Mesendoderm (in vitro differentiated cells): ENCODE data around the gene SRGAP1.

Experiments
- DNase-seq: peaks from one replicate; pipeline ENCODE4 v3.0.0; 2013
- H2AK5ac ChIP-seq: 2 replicates; pipeline ENCODE4 v1.6.1; 2013; ENCODE audit warnings: low read length, inconsistent platforms
- H2BK120ac ChIP-seq: 2 replicates; pipeline ENCODE4 v1.6.1; 2013; ENCODE audit warnings: low read depth, mild to moderate bottlenecking, low read length, moderate library complexity, mixed read lengths
- H2BK15ac ChIP-seq: replicated peaks from 2 replicates; pipeline ENCODE4 v1.6.1; 2013; ENCODE audit warnings: low read depth, mild to moderate bottlenecking, moderate library complexity
- H2BK5ac ChIP-seq: 2 replicates; pipeline ENCODE4 v1.6.1; 2013; ENCODE audit warnings: low read length, inconsistent platforms
- H3K18ac ChIP-seq: 2 replicates; pipeline ENCODE4 v1.6.1; 2013; ENCODE audit warnings: mild to moderate bottlenecking, low read length, mixed read lengths
- H3K23ac ChIP-seq: one replicate; pipeline ENCODE4 v1.6.1; 2013; ENCODE audit warnings: low read length
- H3K27ac ChIP-seq: 2 replicates; pipeline ENCODE4 v1.5.1; 2013; ENCODE audit warnings: low read depth, mild to moderate bottlenecking, inconsistent platforms, low read length, moderate library complexity
- H3K27me3 ChIP-seq: 2 replicates; pipeline ENCODE4 v1.6.1; 2013; ENCODE audit warnings: low read length, control low read depth, mild to moderate bottlenecking, inconsistent platforms; ENCODE audit not compliant: insufficient read depth, poor library complexity
- H3K36me3 ChIP-seq: 2 replicates; pipeline ENCODE4 v1.6.1; 2013; ENCODE audit warnings: low read length, inconsistent platforms; ENCODE audit not compliant: control insufficient read depth, insufficient read depth
- H3K4ac ChIP-seq: one replicate; pipeline ENCODE4 v1.6.1; 2013; ENCODE audit warnings: low read depth, mild to moderate bottlenecking, low read length, moderate library complexity
- H3K4me1 ChIP-seq: 2 replicates; pipeline ENCODE4 v1.6.1; 2013; ENCODE audit warnings: low read depth, low read length, inconsistent platforms; ENCODE audit not compliant: control insufficient read depth
- H3K4me2 ChIP-seq: 2 replicates; pipeline ENCODE4 v1.6.1; 2013; ENCODE audit warnings: low read length
- H3K4me3 ChIP-seq: 2 replicates; pipeline ENCODE4 v1.5.1; 2013; ENCODE audit warnings: mild to moderate bottlenecking, low read length
- H3K56ac ChIP-seq: one replicate; pipeline ENCODE4 v1.6.1; 2013; ENCODE audit warnings: low read length
- H3K79me1 ChIP-seq: 2 replicates; pipeline ENCODE4 v1.6.1; 2013; ENCODE audit warnings: low read length, inconsistent platforms
- H3K79me2 ChIP-seq: 2 replicates; pipeline ENCODE4 v1.6.1; 2013; ENCODE audit warnings: mild to moderate bottlenecking, low read length; ENCODE audit not compliant: control insufficient read depth, insufficient read depth
- H3K9ac ChIP-seq: 2 replicates; pipeline ENCODE4 v1.6.1; 2013; ENCODE audit warnings: low read length, inconsistent platforms
- H4K5ac ChIP-seq: one replicate; pipeline ENCODE4 v1.6.1; 2013; ENCODE audit warnings: low read length
- H4K8ac ChIP-seq: one replicate; pipeline ENCODE4 v1.6.1; 2013; ENCODE audit warnings: low read depth, mild to moderate bottlenecking, control low read depth, low read length, moderate library complexity
- WGBS: extraction: QIAGEN DNeasy Blood & Tissue Kit; methylation state at CpG from one replicate; pipeline ENCODE4 v1.1.7; 2013; ENCODE audit warnings: low lambda C conversion rate, missing lambda C conversion rate; ENCODE audit not compliant: insufficient coverage; ENCODE audit errors: extremely low coverage; 5-methylcytosine and 5-hydroxymethylcytosine counted together

SRGAP1 gene

DNA sequence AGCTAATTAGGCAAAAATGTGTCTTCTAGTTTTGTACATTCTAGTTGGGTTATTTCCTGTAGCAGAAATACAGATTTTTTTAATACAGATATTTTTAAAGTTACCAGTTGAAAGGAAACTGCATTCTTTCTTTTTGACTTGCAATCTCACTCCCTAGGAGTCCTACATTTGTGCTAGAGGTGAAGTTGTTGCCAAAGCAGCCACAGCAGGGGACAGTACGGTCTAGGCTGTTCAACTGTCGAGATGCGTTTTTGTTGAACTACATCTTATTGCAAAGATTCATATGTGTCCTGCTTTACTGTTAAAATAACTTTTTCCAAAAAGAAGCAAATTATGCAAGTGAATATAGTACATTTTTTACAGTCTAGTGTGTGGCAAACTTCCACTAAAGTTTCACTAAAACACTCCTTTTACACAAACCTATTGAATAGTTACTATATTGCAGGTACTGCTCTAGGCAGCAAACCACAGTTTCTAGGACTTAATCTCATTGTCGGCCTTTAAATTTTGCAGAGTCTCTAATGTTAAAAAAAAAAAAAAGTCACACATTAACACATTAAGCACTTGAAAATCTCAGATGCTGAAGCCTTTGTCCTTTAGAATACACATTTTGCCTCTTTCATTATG lies 30.2 kb upstream of the SRGAP1 start:
- H3K79me2 ChIP-seq = no peaks in the 10 kb centered on the region
- H2AK5ac ChIP-seq = no peak overlapping the region
- H3K79me1 ChIP-seq = no peaks in the 10 kb centered on the region
- WGBS = no CpG with 5 or more reads among the region's 4 CpGs
- DNase-seq = no peak
- no peak overlapping the region for H3K4ac ChIP-seq
- no peak overlapping the region for H3K23ac ChIP-seq
- no peak overlapping the region for H3K4me3 ChIP-seq
- no peaks in the 10 kb centered on the region for H3K36me3 ChIP-seq
- no peaks in the 10 kb centered on the region for H3K4me1 ChIP-seq
- no peak overlapping the region for H3K9ac ChIP-seq
- H4K8ac ChIP-seq = no peak overlapping the region
- no peaks in the 10 kb centered on the region for H3K27me3 ChIP-seq
- H3K27ac ChIP-seq = no peak overlapping the region
- no peak overlapping the region for H3K56ac ChIP-seq
- no peak overlapping the region for H4K5ac ChIP-seq
- no peak overlapping the region for H2BK15ac ChIP-seq
- H3K18ac ChIP-seq = no peak overlapping the region
- H2BK120ac ChIP-seq = no peak overlapping the region
- no peak overlapping the region for H2BK5ac ChIP-seq
- no peak overlapping the region for H3K4me2 ChIP-seq

DNA sequence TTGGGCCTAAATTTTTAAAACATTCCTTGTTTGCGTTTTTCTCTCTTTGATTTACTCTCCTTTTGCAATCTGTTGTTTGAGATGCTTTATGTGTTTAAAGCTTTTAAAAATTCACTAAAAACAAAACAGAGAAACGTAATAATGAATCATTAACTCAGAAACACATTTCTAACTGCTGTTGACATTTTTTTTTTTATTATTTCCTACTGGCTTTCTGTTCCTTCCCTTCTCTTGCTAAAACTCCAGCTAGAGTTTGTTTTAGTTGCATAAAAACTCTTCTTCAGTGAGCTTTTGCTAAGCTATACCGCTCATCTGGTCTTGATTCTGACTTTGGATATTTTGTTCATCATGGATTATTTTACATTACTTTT lies 29.0 kb upstream of the SRGAP1 start:
- H3K9ac ChIP-seq = no peak overlapping the region
- H3K27ac ChIP-seq = no peak overlapping the region
- H2AK5ac ChIP-seq = no peak overlapping the region
- H3K79me1 ChIP-seq = no peaks in the 10 kb centered on the region
- H3K79me2 ChIP-seq = no peaks in the 10 kb centered on the region
- no peak overlapping the region for H3K4me3 ChIP-seq
- H2BK15ac ChIP-seq = no peak overlapping the region
- no peak overlapping the region for H3K4me2 ChIP-seq
- no peak overlapping the region for H2BK120ac ChIP-seq
- no peaks in the 10 kb centered on the region for H3K27me3 ChIP-seq
- no peak overlapping the region for H2BK5ac ChIP-seq
- no peak overlapping the region for H3K56ac ChIP-seq
- H4K5ac ChIP-seq = no peak overlapping the region
- no peaks in the 10 kb centered on the region for H3K4me1 ChIP-seq
- no peaks in the 10 kb centered on the region for H3K36me3 ChIP-seq
- no peak overlapping the region for H3K4ac ChIP-seq
- no peak overlapping the region for H3K23ac ChIP-seq
- no peak for DNase-seq
- no peak overlapping the region for H3K18ac ChIP-seq
- no peak overlapping the region for H4K8ac ChIP-seq
- no CpG with 5 or more reads among the region's 3 CpGs for WGBS

DNA sequence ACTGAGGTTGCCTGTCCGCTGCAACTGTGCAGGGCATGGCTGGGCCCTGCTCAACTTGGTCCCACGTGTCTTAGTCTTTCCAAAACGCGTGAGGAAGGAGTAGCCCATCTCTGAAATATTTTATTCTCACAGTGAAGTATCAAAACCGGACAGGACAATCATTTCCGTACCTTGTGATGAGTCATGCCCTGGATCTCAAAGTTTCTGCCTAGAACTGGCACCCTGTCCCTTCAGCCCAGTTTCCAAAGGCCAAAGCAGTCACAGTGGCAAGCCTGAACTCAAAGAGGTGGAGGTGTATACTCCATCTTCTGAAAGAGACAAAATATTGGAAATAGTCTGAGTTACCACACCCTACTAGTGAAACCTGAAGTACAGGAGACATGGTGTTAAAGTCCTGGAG lies 28.5 kb upstream of the SRGAP1 start:
- no peaks in the 10 kb centered on the region for H3K79me1 ChIP-seq
- no peaks in the 10 kb centered on the region for H3K4me1 ChIP-seq
- H3K18ac ChIP-seq = no peak overlapping the region
- H3K9ac ChIP-seq = no peak overlapping the region
- no peak overlapping the region for H2BK15ac ChIP-seq
- no peak overlapping the region for H3K4me2 ChIP-seq
- no peak overlapping the region for H2BK5ac ChIP-seq
- no peak overlapping the region for H4K8ac ChIP-seq
- H3K36me3 ChIP-seq = no peaks in the 10 kb centered on the region
- no peak overlapping the region for H3K4me3 ChIP-seq
- no peak overlapping the region for H4K5ac ChIP-seq
- H2BK120ac ChIP-seq = no peak overlapping the region
- no CpG with 5 or more reads among the region's 6 CpGs for WGBS
- no peaks in the 10 kb centered on the region for H3K79me2 ChIP-seq
- no peak for DNase-seq
- no peak overlapping the region for H3K27ac ChIP-seq
- no peak overlapping the region for H2AK5ac ChIP-seq
- no peak overlapping the region for H3K56ac ChIP-seq
- H3K23ac ChIP-seq = no peak overlapping the region
- no peaks in the 10 kb centered on the region for H3K27me3 ChIP-seq
- no peak overlapping the region for H3K4ac ChIP-seq

DNA sequence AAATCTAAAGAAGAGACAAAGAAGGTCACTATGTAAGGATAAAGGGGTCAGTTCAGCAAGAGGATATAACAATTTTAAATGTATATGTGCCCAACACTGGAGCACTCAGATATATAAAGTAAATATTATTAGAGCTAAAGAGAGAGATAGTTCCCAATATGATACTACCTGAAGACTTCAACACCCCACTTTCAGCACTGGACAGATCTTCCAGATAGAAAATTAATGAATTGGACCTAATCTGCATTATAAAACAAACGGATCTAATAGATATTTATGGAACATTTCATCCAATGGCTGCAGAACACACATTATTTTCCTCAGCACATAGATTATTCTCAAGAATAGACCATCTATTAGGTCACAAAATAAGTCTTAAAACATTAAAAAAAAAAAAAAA lies 24.1 kb upstream of the SRGAP1 start:
- no peak overlapping the region for H3K23ac ChIP-seq
- no peak for DNase-seq
- H2AK5ac ChIP-seq = no peak overlapping the region
- H3K27ac ChIP-seq = no peak overlapping the region
- H4K5ac ChIP-seq = no peak overlapping the region
- H3K79me1 ChIP-seq = no peaks in the 10 kb centered on the region
- no peak overlapping the region for H3K4me3 ChIP-seq
- H3K4me2 ChIP-seq = no peak overlapping the region
- H3K56ac ChIP-seq = no peak overlapping the region
- WGBS = no CpG with 5 or more reads among the region's 1 CpG
- H3K27me3 ChIP-seq = no peaks in the 10 kb centered on the region
- no peak overlapping the region for H3K18ac ChIP-seq
- no peaks in the 10 kb centered on the region for H3K36me3 ChIP-seq
- H3K9ac ChIP-seq = no peak overlapping the region
- H2BK120ac ChIP-seq = no peak overlapping the region
- no peak overlapping the region for H3K4ac ChIP-seq
- H3K4me1 ChIP-seq = no peaks in the 10 kb centered on the region
- no peak overlapping the region for H2BK15ac ChIP-seq
- no peak overlapping the region for H4K8ac ChIP-seq
- H2BK5ac ChIP-seq = no peak overlapping the region
- H3K79me2 ChIP-seq = no peaks in the 10 kb centered on the region

DNA sequence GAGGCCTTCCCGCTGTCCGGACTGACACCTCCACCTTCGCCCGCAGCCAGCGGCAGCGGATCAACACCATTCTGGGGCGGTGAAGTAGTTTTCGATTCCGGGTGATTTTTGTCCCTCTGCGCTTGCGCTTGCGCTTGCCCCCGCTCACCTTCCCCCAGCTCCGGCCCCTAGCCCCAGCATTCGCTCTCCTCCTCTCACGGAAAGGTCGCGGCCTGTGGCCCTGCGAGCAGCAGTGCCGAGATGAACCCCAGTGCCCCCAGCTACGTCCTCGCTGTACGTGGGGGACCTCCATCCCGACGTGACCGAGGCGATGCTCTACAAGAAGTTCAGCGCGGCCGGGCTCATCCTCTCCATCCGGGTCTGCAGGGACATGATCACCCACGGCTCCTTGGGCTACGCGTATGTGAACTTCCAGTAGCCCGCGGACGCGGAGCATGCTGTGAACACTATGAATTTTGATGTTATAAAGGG lies 22.7 kb upstream of the SRGAP1 start:
- Histone ChIP-seq H3K56ac (no peak overlapping the region), H3K79me1 (no peaks in the 10 kb centered on the region), H3K9ac (no peak overlapping the region), H2BK120ac (no peak overlapping the region), H3K18ac (no peak overlapping the region), H3K4ac (no peak overlapping the region), H3K4me2 (no peak overlapping the region), H3K4me1 (no peaks in the 10 kb centered on the region), H3K4me3 (no peak overlapping the region), H4K8ac (no peak overlapping the region), H2AK5ac (no peak overlapping the region), H2BK15ac (no peak overlapping the region), H3K23ac (no peak overlapping the region), H2BK5ac (no peak overlapping the region), H3K79me2 (no peaks in the 10 kb centered on the region), H4K5ac (no peak overlapping the region), H3K27me3 (no peaks in the 10 kb centered on the region), H3K27ac (no peak overlapping the region), H3K36me3 (no peaks in the 10 kb centered on the region)
- DNase-seq = no peak
- WGBS = no CpG with 5 or more reads among the region's 38 CpGs

DNA sequence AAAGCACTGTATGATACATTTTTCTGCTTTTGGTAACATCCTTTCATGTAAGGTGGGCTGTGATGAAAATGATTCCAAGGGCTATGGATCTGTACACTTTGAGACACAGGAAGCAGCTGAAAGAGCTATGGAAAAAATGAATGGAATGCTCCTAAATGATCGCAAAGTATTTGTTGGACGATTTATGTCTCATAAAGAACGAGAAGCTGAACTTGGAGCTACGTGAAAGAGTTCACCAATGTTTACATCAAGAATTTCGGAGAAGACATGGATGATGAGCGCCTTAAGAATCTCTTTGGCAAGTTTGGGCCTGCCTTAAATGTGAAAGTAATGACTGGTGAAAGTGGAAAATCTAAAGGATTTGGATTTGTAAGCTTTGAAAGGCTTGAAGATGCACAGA lies 22.1 kb upstream of the SRGAP1 start:
- H3K18ac ChIP-seq = no peak overlapping the region
- no peaks in the 10 kb centered on the region for H3K79me2 ChIP-seq
- no peak overlapping the region for H2BK120ac ChIP-seq
- no peak overlapping the region for H3K4me3 ChIP-seq
- H4K8ac ChIP-seq = no peak overlapping the region
- H2AK5ac ChIP-seq = no peak overlapping the region
- H3K79me1 ChIP-seq = no peaks in the 10 kb centered on the region
- no peak overlapping the region for H3K56ac ChIP-seq
- H2BK5ac ChIP-seq = no peak overlapping the region
- no peak for DNase-seq
- no peaks in the 10 kb centered on the region for H3K36me3 ChIP-seq
- H3K27ac ChIP-seq = no peak overlapping the region
- H3K9ac ChIP-seq = no peak overlapping the region
- no peak overlapping the region for H3K4me2 ChIP-seq
- H3K23ac ChIP-seq = no peak overlapping the region
- no peak overlapping the region for H4K5ac ChIP-seq
- no peaks in the 10 kb centered on the region for H3K4me1 ChIP-seq
- no peak overlapping the region for H3K4ac ChIP-seq
- WGBS = no CpG with 5 or more reads among the region's 6 CpGs
- no peak overlapping the region for H2BK15ac ChIP-seq
- no peaks in the 10 kb centered on the region for H3K27me3 ChIP-seq
